ENCODE data around the gene SLFNL1.
A peak's percentile ranks its signal among the peaks of the same experiment; 100 is the strongest.

The SLFNL1 gene

GRCh38 chr1:40984531-40984930 is 37.0 kb downstream of the SLFNL1 start:
- no peak for DNase-seq (ENCODE audit: low read depth)
- no peak overlapping the region for H3K4me3 ChIP-seq (ENCODE audit: low read depth, low read length)
- no peak for TF ChIP-seq CTCF (IDR thresholded peaks at IDR 0.05; ENCODE audit: insufficient read depth, low read depth, low read length, missing control alignments)

- no peak for DNase-seq (ENCODE audit: low read depth)
- TF ChIP-seq CTCF (IDR thresholded peaks at IDR 0.05; ENCODE audit: insufficient read depth, low read depth, low read length, missing control alignments): no peak
- no peak overlapping the region for H3K4me3 ChIP-seq (ENCODE audit: low read depth, low read length)
Measured at GRCh38 chr1:40984066-40984465, 37.5 kb downstream of the SLFNL1 start.

- TF ChIP-seq CTCF (IDR thresholded peaks at IDR 0.05; ENCODE audit: insufficient read depth, low read depth, low read length, missing control alignments): no peak
- H3K4me3 ChIP-seq (ENCODE audit: low read depth, low read length): no peak overlapping the region
- no peak for DNase-seq (ENCODE audit: low read depth)
Measured at GRCh38 chr1:40983286-40983685, 38.2 kb downstream of the SLFNL1 start.

- no peak overlapping the region for H3K4me3 ChIP-seq (ENCODE audit: low read depth, low read length)
- no peak for TF ChIP-seq CTCF (IDR thresholded peaks at IDR 0.05; ENCODE audit: insufficient read depth, low read depth, low read length, missing control alignments)
- no peak for DNase-seq (ENCODE audit: low read depth)
Measured at GRCh38 chr1:40982721-40983120, 38.8 kb downstream of the SLFNL1 start.

- no peak overlapping the region for H3K4me3 ChIP-seq (ENCODE audit: low read depth, low read length)
- DNase-seq (ENCODE audit: low read depth): no peak
- TF ChIP-seq CTCF (IDR thresholded peaks at IDR 0.05; ENCODE audit: insufficient read depth, low read depth, low read length, missing control alignments): no peak
Measured at GRCh38 chr1:40981691-40982448, 39.7 kb downstream of the SLFNL1 start.

GRCh38 chr1:40980453-40981121 is 40.9 kb downstream of the SLFNL1 start:
- peak overlapping the region; percentile 82 for H3K4me3 ChIP-seq (ENCODE audit: low read depth, low read length)
- DNase-seq (ENCODE audit: low read depth): peak; percentile 75
- TF ChIP-seq CTCF (IDR thresholded peaks at IDR 0.05; ENCODE audit: insufficient read depth, low read depth, low read length, missing control alignments): no peak

All from GM12865 (cell line).